IMR-90 (cell line): ENCODE data around the gene PBRM1. TPM values are rescaled to one million over a fixed set of nuclear protein-coding genes. Genes with fewer than 3 reads are reported as not detected.

Experiments
- ATAC-seq: fragments of 200-7000 bp; cut with Tn5 transposase; 2 replicates; pipeline ENCODE4 v1.9.1; 2020; ENCODE audit warnings: low read depth, mild to moderate bottlenecking, moderate library complexity
- BruUV-seq: library from RNA; stranded (reverse); fragments of 400-500 nt; replicated peaks from 2 replicates; lab custom pipeline; 2021; lab: Mats Ljungman, UMichigan
- CTCF ChIA-PET: fragments of 300-600 bp; formaldehyde crosslinking; extraction: SDS; loops from one replicate; lab custom pipeline; 2021; ENCODE audit warnings: antibody characterized with exemption; lab: Yijun Ruan, JAX
- POLR2A ChIA-PET: fragments of 300-600 bp; sonication (Branson Sonifier 250); formaldehyde crosslinking; loops from one replicate; lab custom pipeline; 2022; ENCODE audit warnings: antibody characterized with exemption; ENCODE audit not compliant: unreplicated experiment; lab: Charles Lee
- DNase-seq: peaks from one replicate; pipeline ENCODE4 v3.0.0; 2013
- H2AFZ ChIP-seq: replicated peaks from 2 replicates; pipeline ENCODE3; 2013; ENCODE audit warnings: low read length, mild to moderate bottlenecking; ENCODE audit not compliant: poor library complexity
- H2AK5ac ChIP-seq: 2 replicates; pipeline ENCODE4 v1.6.1; 2013; ENCODE audit warnings: low read depth, low read length, inconsistent platforms
- H2AK9ac ChIP-seq: replicated peaks from 2 replicates; pipeline ENCODE3; 2013; ENCODE audit warnings: mild to moderate bottlenecking, low read depth, low read length, moderate library complexity; ENCODE audit not compliant: poor library complexity
- H2BK120ac ChIP-seq: 2 replicates; pipeline ENCODE4 v1.6.1; 2013; ENCODE audit warnings: low read depth, low read length, inconsistent platforms
- H2BK15ac ChIP-seq: 3 replicates; pipeline ENCODE4 v1.6.1; 2013; ENCODE audit warnings: low read depth, low read length, inconsistent platforms
- H2BK20ac ChIP-seq: 2 replicates; pipeline ENCODE4 v1.6.1; 2013; ENCODE audit warnings: low read depth, mild to moderate bottlenecking, inconsistent platforms, low read length, moderate library complexity
- H2BK5ac ChIP-seq: 2 replicates; pipeline ENCODE4 v1.6.1; 2013; ENCODE audit warnings: mild to moderate bottlenecking, low read depth, low read length, inconsistent platforms; ENCODE audit not compliant: poor library complexity, severe bottlenecking
- H3K14ac ChIP-seq: replicated peaks from 2 replicates; pipeline ENCODE4 v1.6.1; 2013; ENCODE audit warnings: low read depth, low read length, inconsistent platforms
- H3K18ac ChIP-seq: 2 replicates; pipeline ENCODE4 v1.6.1; 2013; ENCODE audit warnings: low read depth, low read length, control low read depth
- H3K23ac ChIP-seq: 2 replicates; pipeline ENCODE4 v1.6.1; 2013; ENCODE audit warnings: low read depth, low read length, inconsistent platforms
- H3K27ac ChIP-seq: 2 replicates; pipeline ENCODE4 v1.5.1; 2013; ENCODE audit warnings: mild to moderate bottlenecking, control low read depth, low read length; ENCODE audit not compliant: insufficient read depth
- H3K27me3 ChIP-seq: 2 replicates; pipeline ENCODE4 v1.6.1; 2013; ENCODE audit warnings: low read length; ENCODE audit not compliant: control insufficient read depth, insufficient read depth
- H3K36me3 ChIP-seq: 2 replicates; pipeline ENCODE4 v1.6.1; 2013; ENCODE audit warnings: low read length, mixed read lengths; ENCODE audit not compliant: control insufficient read depth, insufficient read depth
- H3K4ac ChIP-seq: 2 replicates; pipeline ENCODE4 v1.6.1; 2013; ENCODE audit warnings: low read depth, low read length, inconsistent platforms
- H3K4me1 ChIP-seq: 2 replicates; pipeline ENCODE4 v1.6.1; 2013; ENCODE audit warnings: low read length, mixed read lengths; ENCODE audit not compliant: control insufficient read depth, insufficient read depth
- H3K4me2 ChIP-seq: 2 replicates; pipeline ENCODE4 v1.6.1; 2013; ENCODE audit warnings: low read depth, mild to moderate bottlenecking, control low read depth, low read length, moderate library complexity
- H3K4me3 ChIP-seq: 2 replicates; pipeline ENCODE4 v1.5.1; 2013; ENCODE audit warnings: low read depth, mild to moderate bottlenecking, control low read depth, low read length, moderate library complexity; ENCODE audit not compliant: insufficient read depth
- H3K56ac ChIP-seq: 2 replicates; pipeline ENCODE4 v1.6.1; 2013; ENCODE audit warnings: low read length, inconsistent platforms; ENCODE audit not compliant: insufficient read depth; ENCODE audit errors: extremely low read depth
- H3K79me1 ChIP-seq, 2 experiments: 2 replicates each; pipeline ENCODE4 v1.6.1; 2013; ENCODE audit warnings: low read length in 2 of 2, inconsistent platforms in 1 of 2, low read depth in 1 of 2
- H3K9ac ChIP-seq: 2 replicates; pipeline ENCODE4 v1.6.1; 2013; ENCODE audit warnings: low read depth, low read length, control low read depth
- H3K9me1 ChIP-seq: 2 replicates; pipeline ENCODE4 v1.6.1; 2013; ENCODE audit warnings: low read length, inconsistent platforms; ENCODE audit not compliant: insufficient read depth
- H3K9me3 ChIP-seq: 2 replicates; pipeline ENCODE4 v1.6.1; 2013; ENCODE audit warnings: low read length; ENCODE audit not compliant: control insufficient read depth, insufficient read depth
- H4K20me1 ChIP-seq: 2 replicates; pipeline ENCODE4 v1.6.1; 2013; ENCODE audit warnings: low read length, inconsistent platforms; ENCODE audit not compliant: insufficient read depth
- H4K5ac ChIP-seq: 2 replicates; pipeline ENCODE4 v1.6.1; 2013; ENCODE audit warnings: mild to moderate bottlenecking, low read depth, low read length, control low read depth
- H4K8ac ChIP-seq, 2 experiments: 2 replicates each; pipeline ENCODE4 v1.6.1; 2013; ENCODE audit warnings: low read depth in 2 of 2, low read length in 2 of 2, control low read depth in 1 of 2, inconsistent platforms in 1 of 2
- H4K91ac ChIP-seq: 2 replicates; pipeline ENCODE4 v1.6.1; 2013; ENCODE audit warnings: low read depth, low read length, inconsistent platforms; ENCODE audit not compliant: insufficient read depth
- BHLHE40 ChIP-seq: fragments of 150-350 bp; IDR thresholded peaks from 2 replicates; pipeline ENCODE4 v1.6.1; 2016; ENCODE audit warnings: mild to moderate bottlenecking, low read depth, low read length
- CHD1 ChIP-seq: IDR thresholded peaks from 2 replicates; pipeline ENCODE4 v1.6.1; 2012; ENCODE audit warnings: low read depth, low read length, improper control_type of control experiment
- ELK1 ChIP-seq: fragments of 150-350 bp; IDR thresholded peaks from 2 replicates; pipeline ENCODE4 v1.6.1; 2016; ENCODE audit warnings: low read depth, mild to moderate bottlenecking, low read length, moderate library complexity, borderline replicate concordance
- FOS ChIP-seq: fragments of 150-350 bp; IDR thresholded peaks from 2 replicates; pipeline ENCODE4 v1.6.1; 2016; ENCODE audit warnings: low read depth, low read length
- MAFK ChIP-seq: IDR thresholded peaks from 2 replicates; pipeline ENCODE4 v1.6.1; 2012; ENCODE audit warnings: low read depth, low read length, improper control_type of control experiment
- MAZ ChIP-seq: IDR thresholded peaks from 2 replicates; pipeline ENCODE4 v1.6.1; 2012; ENCODE audit warnings: low read depth, mild to moderate bottlenecking, low read length, improper control_type of control experiment, moderate library complexity, borderline replicate concordance
- MXI1 ChIP-seq: IDR thresholded peaks from 2 replicates; pipeline ENCODE4 v1.6.1; 2012; ENCODE audit warnings: low read depth, mild to moderate bottlenecking, low read length, moderate library complexity, borderline replicate concordance
- NFE2L2 ChIP-seq: fragments of 150-350 bp; IDR thresholded peaks from 2 replicates; pipeline ENCODE4 v1.6.1; 2016; ENCODE audit warnings: low read depth, mild to moderate bottlenecking, low read length
- POLR2A ChIP-seq: IDR thresholded peaks from 2 replicates; pipeline ENCODE4 v1.6.1; 2012; ENCODE audit warnings: mild to moderate bottlenecking, low read depth, low read length
- RAD21 ChIP-seq: IDR thresholded peaks from 2 replicates; pipeline ENCODE4 v1.6.1; 2012; ENCODE audit warnings: low read length, improper control_type of control experiment
- RCOR1 ChIP-seq: IDR thresholded peaks from 2 replicates; pipeline ENCODE4 v1.6.1; 2012; ENCODE audit warnings: mild to moderate bottlenecking, low read length, improper control_type of control experiment; ENCODE audit not compliant: insufficient replicate concordance
- SMC3 ChIP-seq: fragments of 150-350 bp; IDR thresholded peaks from 2 replicates; pipeline ENCODE4 v1.6.1; 2016; ENCODE audit warnings: low read depth, mild to moderate bottlenecking, antibody characterized with exemption, low read length, moderate library complexity
- USF2 ChIP-seq: fragments of 150-350 bp; IDR thresholded peaks from 2 replicates; pipeline ENCODE4 v1.6.1; 2017; ENCODE audit warnings: mild to moderate bottlenecking, antibody characterized with exemption, low read length, low read depth
- WGBS, 2 experiments: methylation state at CpG; one replicate each; pipeline versions ENCODE4 v1.1.5 to v1.1.7; 2013; ENCODE audit warnings: missing lambda C conversion rate in 2 of 2; ENCODE audit not compliant: insufficient read length in 1 of 2; ENCODE audit errors: extremely low coverage in 2 of 2; 5-methylcytosine and 5-hydroxymethylcytosine counted together
- dilution Hi-C: fragments of 300-500 bp; cut with HindIII; formaldehyde crosslinking; loops from one replicate; pipeline ENCODE4 v1.14.3; 2018; ENCODE audit warnings: low sequenced_read_pairs; ENCODE audit not compliant: unreplicated experiment
- in situ Hi-C: fragments of 300-500 bp; cut with MboI; formaldehyde crosslinking; loops from 3 replicates; pipeline ENCODE4 v1.14.3; 2019; ENCODE audit warnings: low sequenced_read_pairs, inconsistent platforms, mixed read lengths
- intact Hi-C: fragments of 100-400 bp; cut with micrococcal nuclease; formaldehyde crosslinking; loops from 2 replicates; pipeline ENCODE4 v1.10.0; 2022
- polyA plus RNA-seq, 3 experiments: library from polyadenylated mRNA; depleted of rRNA; stranded (reverse); fragments of >200 nt; gene quantifications; 2 replicates each; pipeline ENCODE4 v1.2.3, GENCODE V29; 2012; ENCODE audit warnings: low replicate concordance in 1 of 3
- total RNA-seq: library from RNA; depleted of rRNA; stranded (reverse); fragments of >200 nt; gene quantifications from 2 replicates; pipeline ENCODE4 v1.2.3, GENCODE V29; 2012

Gene PBRM1
- total and polyA plus RNA-seq, 2 of the 4 experiments (the other 2 are of a cell fraction): 16.5 to 72.6 TPM

- no peak overlapping the region for H2BK120ac ChIP-seq
- no peak overlapping the region for H2BK5ac ChIP-seq
- H3K4me1 ChIP-seq: peaks cover 9% of the 10 kb centered on the region
- no peak overlapping the region for H2AK9ac ChIP-seq
- H3K27ac ChIP-seq: no peak overlapping the region; the same call in 1 of the 2 replicates
- peak overlapping the region; percentile 24 for H3K4ac ChIP-seq
- H2BK15ac ChIP-seq: no peak overlapping the region
- in situ Hi-C loops (no loop called here), intact Hi-C loops (no loop called here), dilution Hi-C loops (no loop called here)
- H3K4me2 ChIP-seq: no peak overlapping the region
- no peak overlapping the region; the same call in 1 of the 2 replicates for H2AK5ac ChIP-seq
- no peak overlapping the region for H2AFZ ChIP-seq
- no peak overlapping the region for H3K9ac ChIP-seq
- H3K27me3 ChIP-seq: no peaks in the 10 kb centered on the region
- TF ChIP-seq USF2: no peak
- no peak for TF ChIP-seq RAD21
- no peak for TF ChIP-seq BHLHE40
- no peak for TF ChIP-seq FOS
- TF ChIP-seq ELK1: no peak
- no peak for TF ChIP-seq MAZ
- no peak for TF ChIP-seq RCOR1
- no peak for TF ChIP-seq NFE2L2
- no peak for TF ChIP-seq MXI1
- TF ChIP-seq CHD1: no peak
- no peak for TF ChIP-seq POLR2A
- TF ChIP-seq MAFK: no peak
- no peak for TF ChIP-seq SMC3
- ATAC-seq (no peak), DNase-seq (no peak)
- peaks cover 6% of the 10 kb centered on the region; the same call in 1 of the 2 replicates for H3K9me1 ChIP-seq
- ChIA-PET POLR2A (no interaction called here), CTCF (interaction anchor here (0.7 kb wide), 1 partner anchor 557 kb away, joined by 4 read pairs; no protein-coding TSS in a partner anchor)
- peaks cover 25% of the 10 kb centered on the region for H3K36me3 ChIP-seq
- peaks cover 23 to 58% of the 10 kb centered on the region in 2 experiments for H3K79me1 ChIP-seq
- BruUV-seq: no TSS peak
- no peak overlapping the region for H3K18ac ChIP-seq
- H3K4me3 ChIP-seq: no peak overlapping the region
- no peaks in the 10 kb centered on the region for H3K9me3 ChIP-seq
- H4K5ac ChIP-seq: no peak overlapping the region
- peak overlapping the region in 1 of 2 experiments; percentile 52; a peak in 1 of 4 replicates for H4K8ac ChIP-seq
- peaks cover 11% of the 10 kb centered on the region; the same call in 1 of the 2 replicates for H4K20me1 ChIP-seq
- 0 out of 2 replicates have a peak overlapping the region, but pooled peaks have one; percentile 32 for H3K56ac ChIP-seq
- H3K14ac ChIP-seq: peak overlapping the region; percentile 22; the same call in 1 of the 2 replicates
- no CpG with 5 or more reads among the region's 3 CpGs for WGBS, 2 experiments
- peak overlapping the region; percentile 16; the same call in 1 of the 2 replicates for H2BK20ac ChIP-seq
- peak overlapping the region; percentile 24; the same call in 1 of the 2 replicates for H3K23ac ChIP-seq
- H4K91ac ChIP-seq: no peak overlapping the region
Measured at GRCh38 chr3:52679199-52679538, 6.5 kb downstream of the PBRM1 start.
